Subcutaneous abdominal adipose tissue (tissue), 5 donors: ENCODE results near the gene CD74.

Experiments used
- H3K27ac ChIP-seq: one replicate; pipeline ENCODE4 v1.7.0; 2013; ENCODE audit warnings: low read depth, mild to moderate bottlenecking, inconsistent platforms, low read length, moderate library complexity
- H3K27me3 ChIP-seq, 5 donors: one replicate each; pipeline ENCODE4 v1.7.0; 2013; ENCODE audit warnings: low read length in 5 of 5, inconsistent platforms in 1 of 5; ENCODE audit not compliant: control insufficient read depth in 5 of 5, insufficient read depth in 4 of 5
- H3K36me3 ChIP-seq, 5 donors: one replicate each; pipeline ENCODE4 v1.7.0; 2013; ENCODE audit warnings: low read length in 5 of 5; ENCODE audit not compliant: control insufficient read depth in 5 of 5, insufficient read depth in 5 of 5
- H3K4me1 ChIP-seq, 5 donors: one replicate each; pipeline ENCODE4 v1.7.0; 2013; ENCODE audit warnings: low read length in 5 of 5, mild to moderate bottlenecking in 3 of 5, moderate library complexity in 1 of 5; ENCODE audit not compliant: control insufficient read depth in 5 of 5, insufficient read depth in 5 of 5
- H3K4me3 ChIP-seq, 5 donors: one replicate each; pipeline ENCODE4 v1.7.0; 2013; ENCODE audit warnings: low read length in 5 of 5, low read depth in 1 of 5
- H3K9ac ChIP-seq, 5 donors: one replicate each; pipeline ENCODE4 v1.7.0; 2013; ENCODE audit warnings: low read length in 5 of 5, mild to moderate bottlenecking in 4 of 5, moderate library complexity in 3 of 5
- H3K9me3 ChIP-seq, 5 donors: one replicate each; pipeline ENCODE4 v1.7.0; 2013; ENCODE audit warnings: low read length in 5 of 5; ENCODE audit not compliant: control insufficient read depth in 5 of 5
- donor health status: healthy.
- donor health status: healthy.
- donor health status: healthy.
- donor health status: healthy.
- donor health status: healthy.

CD74 gene

DNA sequence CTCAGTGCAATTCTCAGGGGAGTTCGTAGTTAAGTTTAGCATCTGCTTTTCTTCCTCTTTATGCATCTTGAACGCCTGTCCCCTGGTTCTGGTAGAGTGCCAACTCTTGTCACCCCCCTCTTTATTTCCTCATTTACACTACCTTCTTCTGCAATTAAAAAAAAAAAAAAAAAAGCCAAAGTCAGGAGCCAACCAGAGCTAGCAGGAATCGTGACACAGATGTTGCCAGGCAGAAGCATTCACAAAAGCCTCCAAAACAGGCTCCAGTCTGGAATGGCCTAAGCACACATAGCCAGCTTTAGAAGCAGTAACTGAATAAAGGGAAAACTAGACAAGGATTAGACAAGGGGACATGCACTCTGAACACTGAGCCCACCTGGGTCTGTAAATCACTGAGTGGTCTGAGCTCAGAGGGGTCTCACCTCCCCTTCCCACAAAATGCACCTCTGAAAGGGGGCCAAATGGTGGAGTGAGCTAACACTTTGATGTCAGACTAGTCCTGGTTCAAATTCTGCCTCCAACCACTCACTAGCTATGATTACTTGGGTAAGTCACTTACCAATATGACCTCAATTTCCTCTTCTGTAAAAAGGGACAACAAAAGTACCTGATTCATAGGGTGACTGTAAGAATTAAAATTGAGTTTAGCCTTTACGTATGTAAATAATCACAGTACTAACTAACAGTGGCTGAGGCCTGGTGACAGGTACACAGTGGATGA, 2.0 kb downstream of the CD74 start:
- H3K9me3 ChIP-seq = no peaks in the 10 kb centered on the region
- peak overlapping the region; percentile 75 to 93 (median 81) for H3K4me3 ChIP-seq
- peaks cover 0 to 4% (median 2%) of the 10 kb centered on the region in 5 donors for H3K27me3 ChIP-seq
- peak overlapping the region; percentile 80 for H3K27ac ChIP-seq
- H3K9ac ChIP-seq = peak overlapping the region in 3 of 5 donors; percentile 80 to 88 (median 88)
- H3K36me3 ChIP-seq = peaks cover 0 to 26% (median 19%) of the 10 kb centered on the region in 5 donors
- H3K4me1 ChIP-seq = peaks cover 0 to 68% (median 33%) of the 10 kb centered on the region in 5 donors

- peak overlapping the region; percentile 10 for H3K27ac ChIP-seq
- peaks cover 0 to 72% (median 33%) of the 10 kb centered on the region in 5 donors for H3K4me1 ChIP-seq
- H3K27me3 ChIP-seq = peaks cover 0 to 4% (median 2%) of the 10 kb centered on the region in 5 donors
- no peaks in the 10 kb centered on the region for H3K9me3 ChIP-seq
- peak overlapping the region in 3 of 5 donors; percentile 53 to 88 (median 80) for H3K9ac ChIP-seq
- H3K36me3 ChIP-seq = peaks cover 0 to 32% (median 25%) of the 10 kb centered on the region in 5 donors
- peak overlapping the region; percentile 75 to 93 (median 81) for H3K4me3 ChIP-seq
Observed at GRCh38 chr5:150409638-150410523, 2.8 kb downstream of the CD74 start.

DNA sequence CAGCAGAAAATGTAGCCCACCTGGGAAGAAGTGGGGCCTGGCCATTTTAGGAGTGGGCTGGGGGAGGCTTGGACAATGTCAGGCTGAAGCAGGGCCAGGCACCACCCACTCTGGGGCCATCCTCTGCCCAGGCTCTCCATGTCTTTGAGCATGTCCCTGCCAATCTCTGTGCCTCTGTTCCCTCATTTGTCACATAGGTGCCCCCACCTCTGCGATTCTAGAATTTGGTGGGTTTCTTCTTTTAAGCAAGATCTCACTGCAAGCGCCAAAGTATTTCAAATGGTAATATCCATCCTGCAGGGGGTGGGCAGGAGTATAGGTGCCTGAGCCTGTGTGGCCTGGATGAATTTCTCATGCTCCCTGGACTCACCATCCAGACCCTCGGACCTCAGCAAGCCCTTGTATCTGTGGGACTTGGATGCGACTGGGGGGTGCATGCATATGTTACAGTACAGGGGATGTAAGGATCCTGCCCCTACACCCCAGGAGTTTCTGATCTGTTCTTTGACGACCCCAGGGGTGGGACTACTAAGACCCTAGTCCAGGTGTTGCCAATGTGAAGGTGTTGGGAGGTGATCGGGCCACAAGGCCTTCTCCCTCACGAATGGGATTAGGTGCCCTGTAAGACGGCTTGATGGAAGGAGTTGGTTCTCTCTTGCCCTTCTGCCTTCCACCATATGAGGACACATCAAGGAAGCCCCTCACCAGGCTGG, 4.3 kb downstream of the CD74 start:
- no peak overlapping the region for H3K27ac ChIP-seq
- H3K4me3 ChIP-seq = peak overlapping the region in 2 of 5 donors; percentile 21 to 36
- no peaks in the 10 kb centered on the region for H3K9me3 ChIP-seq
- peaks cover 2 to 46% (median 34%) of the 10 kb centered on the region in 5 donors for H3K36me3 ChIP-seq
- peaks cover 0 to 66% (median 33%) of the 10 kb centered on the region in 5 donors for H3K4me1 ChIP-seq
- peak overlapping the region in 2 of 5 donors; percentile 4 to 38 for H3K9ac ChIP-seq
- H3K27me3 ChIP-seq = peaks cover 0 to 4% (median 2%) of the 10 kb centered on the region in 5 donors

GRCh38 chr5:150407096-150407720, 5.5 kb downstream of the CD74 start:
- Histone ChIP-seq H3K36me3 (peaks cover 2 to 58% (median 46%) of the 10 kb centered on the region in 5 donors), H3K9ac (no peak overlapping the region), H3K27me3 (peaks cover 0 to 4% (median 2%) of the 10 kb centered on the region in 5 donors), H3K9me3 (no peaks in the 10 kb centered on the region), H3K4me3 (no peak overlapping the region), H3K4me1 (peaks cover 0 to 56% (median 25%) of the 10 kb centered on the region in 5 donors), H3K27ac (no peak overlapping the region)

GRCh38 chr5:150406723-150407095, 6.0 kb downstream of the CD74 start:
- Histone ChIP-seq H3K9me3 (no peaks in the 10 kb centered on the region), H3K4me1 (peaks cover 0 to 55% (median 23%) of the 10 kb centered on the region in 5 donors), H3K36me3 (peaks cover 2 to 63% (median 51%) of the 10 kb centered on the region in 5 donors), H3K27me3 (peaks cover 0 to 4% (median 2%) of the 10 kb centered on the region in 5 donors), H3K9ac (no peak overlapping the region), H3K4me3 (no peak overlapping the region), H3K27ac (no peak overlapping the region)

GRCh38 chr5:150406103-150406722, 6.5 kb downstream of the CD74 start:
- H3K27ac ChIP-seq = no peak overlapping the region
- peaks cover 0 to 51% (median 23%) of the 10 kb centered on the region in 5 donors for H3K4me1 ChIP-seq
- H3K9ac ChIP-seq = no peak overlapping the region
- H3K36me3 ChIP-seq = peaks cover 2 to 68% (median 56%) of the 10 kb centered on the region in 5 donors
- peaks cover 0 to 4% (median 2%) of the 10 kb centered on the region in 5 donors for H3K27me3 ChIP-seq
- no peak overlapping the region for H3K4me3 ChIP-seq
- H3K9me3 ChIP-seq = no peaks in the 10 kb centered on the region

DNA sequence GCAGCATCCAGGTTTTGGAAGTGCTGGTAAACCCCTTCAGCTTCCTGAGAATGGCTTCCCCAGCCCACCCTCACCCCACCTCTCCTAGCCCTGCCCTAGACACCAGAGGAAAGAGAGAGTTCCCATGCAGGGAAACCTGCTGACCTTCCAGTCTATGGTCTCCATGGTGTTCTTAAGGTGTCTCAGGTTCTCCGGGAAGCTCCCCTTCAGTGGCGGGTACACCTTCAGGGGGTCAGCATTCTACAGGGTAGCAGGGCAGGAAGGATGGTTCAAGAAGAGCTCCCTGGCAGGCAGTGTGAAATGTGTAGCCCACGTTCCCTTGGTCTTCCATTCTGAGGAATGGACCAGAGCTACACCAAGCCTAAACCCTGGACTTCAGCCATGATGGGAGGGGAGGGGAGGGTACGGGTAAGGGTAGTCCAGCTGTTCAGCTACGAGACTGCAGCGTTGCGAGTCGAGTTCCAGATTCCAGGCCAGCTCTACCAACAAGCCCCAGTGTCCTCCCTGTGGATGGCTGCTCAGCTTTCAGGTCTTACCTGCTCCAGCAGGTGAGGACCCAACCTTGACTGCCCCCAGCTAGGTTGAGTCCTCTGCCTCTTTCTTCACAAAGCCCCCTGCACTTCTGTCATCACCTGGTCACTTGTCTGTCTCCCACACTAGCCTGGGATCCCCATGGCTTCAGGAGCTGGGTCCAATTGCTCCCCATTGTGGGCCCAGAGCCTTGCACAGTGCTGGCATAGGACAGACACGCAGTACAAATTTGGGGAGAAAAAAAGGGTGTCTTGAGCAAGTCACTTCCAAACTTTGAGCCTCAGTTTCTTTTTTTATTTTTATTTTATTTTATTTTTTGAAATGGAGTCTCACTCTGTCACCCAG, 7.5 kb downstream of the CD74 start:
- Histone ChIP-seq H3K27ac (no peak overlapping the region), H3K4me3 (no peak overlapping the region), H3K36me3 (peaks cover 2 to 78% (median 65%) of the 10 kb centered on the region in 5 donors)

DNA sequence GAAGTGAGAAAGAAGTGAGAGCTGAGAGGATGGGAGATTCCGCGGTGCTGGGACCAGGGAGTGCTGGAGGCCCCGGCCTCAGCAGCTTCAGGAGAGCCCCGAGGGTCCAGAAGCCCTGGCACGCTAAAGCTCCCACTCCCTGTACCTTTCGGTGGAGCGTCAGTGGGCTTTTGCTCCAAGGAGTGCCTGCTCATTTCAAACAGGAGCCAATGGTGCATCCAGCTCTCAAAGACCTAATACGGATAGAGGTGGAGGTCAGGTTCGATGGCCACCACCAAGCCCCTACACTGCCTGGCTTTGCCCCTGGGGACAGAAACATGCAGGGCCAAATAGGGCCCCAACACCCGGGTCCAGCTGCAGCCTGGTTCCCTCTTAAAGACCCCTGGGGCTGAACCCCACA, 8.2 kb downstream of the CD74 start:
- H3K27ac ChIP-seq = no peak overlapping the region
- H3K4me3 ChIP-seq = no peak overlapping the region
- H3K9me3 ChIP-seq = no peaks in the 10 kb centered on the region
- no peak overlapping the region for H3K9ac ChIP-seq
- H3K27me3 ChIP-seq = peaks cover 0 to 4% (median 2%) of the 10 kb centered on the region in 5 donors
- H3K4me1 ChIP-seq = peaks cover 0 to 39% (median 11%) of the 10 kb centered on the region in 5 donors
- peaks cover 2 to 85% (median 71%) of the 10 kb centered on the region in 5 donors for H3K36me3 ChIP-seq

More for the DNA sequence above, 7.5 kb downstream of the CD74 start:
- Histone ChIP-seq H3K4me1 (peaks cover 0 to 41% (median 17%) of the 10 kb centered on the region in 5 donors), H3K9ac (no peak overlapping the region), H3K27me3 (peaks cover 0 to 4% (median 2%) of the 10 kb centered on the region in 5 donors), H3K9me3 (no peaks in the 10 kb centered on the region)
